ENCODE measurements around the gene DEPDC1B.
A peak's percentile ranks its signal among the peaks of the same experiment; 100 is the strongest.
"Not testable (repeated sequence)": the region's sequence is repeated elsewhere in the genome, so short reads cannot be mapped to it uniquely, and the experiment has no call there.

The DEPDC1B gene

GRCh38 chr5:60590172-60590571, 109.8 kb downstream of the DEPDC1B start (continued):
- no peak for TF ChIP-seq CSRNP3 (CRISPR knock-in tag; IDR thresholded peaks at IDR 0.05)
- no peak for TF ChIP-seq ZNF70 (CRISPR knock-in tag; IDR thresholded peaks at IDR 0.05)
- TF ChIP-seq ZC3H10 (CRISPR knock-in tag; IDR thresholded peaks at IDR 0.05) = no peak
- no peak for TF ChIP-seq BACH2 (CRISPR knock-in tag; IDR thresholded peaks at IDR 0.05; ENCODE audit: borderline replicate concordance)

- not testable (repeated sequence) for ATAC-seq
These were observed 112.7 kb downstream of the DEPDC1B start for GRCh38 chr5:60587312-60587711.

GRCh38 chr5:60586307-60586901, 113.6 kb downstream of the DEPDC1B start:
- peak; percentile 40; the same call in 1 of the 3 replicates for ATAC-seq

GRCh38 chr5:60585618-60586017, 114.3 kb downstream of the DEPDC1B start:
- no peak for ATAC-seq
- TF ChIP-seq ZNF565 (CRISPR knock-in tag; conservative IDR thresholded peaks at IDR 0.05; ENCODE audit: low read depth) (no peak), TCF4 (CRISPR knock-in tag; IDR thresholded peaks at IDR 0.05; ENCODE audit: borderline replicate concordance) (no peak), ZC3H10 (CRISPR knock-in tag; IDR thresholded peaks at IDR 0.05) (no peak), SNAI2 (CRISPR knock-in tag; IDR thresholded peaks at IDR 0.05) (no peak), ZNF70 (CRISPR knock-in tag; IDR thresholded peaks at IDR 0.05) (no peak), OSR1 (CRISPR knock-in tag; IDR thresholded peaks at IDR 0.05) (no peak), TSHZ2 (CRISPR knock-in tag; IDR thresholded peaks at IDR 0.05) (no peak), ZNF8 (CRISPR knock-in tag; IDR thresholded peaks at IDR 0.05) (no peak), CSRNP3 (CRISPR knock-in tag; IDR thresholded peaks at IDR 0.05) (no peak), PPARA (CRISPR knock-in tag; IDR thresholded peaks at IDR 0.05; ENCODE audit: borderline replicate concordance) (no peak), CREB5 (CRISPR knock-in tag; IDR thresholded peaks at IDR 0.05; ENCODE audit: low read depth) (no peak)

More at GRCh38 chr5:60586307-60586901, 113.6 kb downstream of the DEPDC1B start:
- TF ChIP-seq SNAI2 (CRISPR knock-in tag; IDR thresholded peaks at IDR 0.05) (no peak), TOX (CRISPR knock-in tag; IDR thresholded peaks at IDR 0.05; ENCODE audit: borderline replicate concordance) (no peak), ESRRG (CRISPR knock-in tag; IDR thresholded peaks at IDR 0.05) (no peak), CSDC2 (CRISPR knock-in tag; IDR thresholded peaks at IDR 0.05) (no peak), PPARA (CRISPR knock-in tag; IDR thresholded peaks at IDR 0.05; ENCODE audit: borderline replicate concordance) (no peak), BACH2 (CRISPR knock-in tag; IDR thresholded peaks at IDR 0.05; ENCODE audit: borderline replicate concordance) (no peak), POU6F1 (CRISPR knock-in tag; IDR thresholded peaks at IDR 0.05; ENCODE audit: borderline replicate concordance, low read depth) (no peak), ZFP3 (CRISPR knock-in tag; IDR thresholded peaks at IDR 0.05) (no peak), GLIS3 (CRISPR knock-in tag; IDR thresholded peaks at IDR 0.05) (no peak), ZNF565 (CRISPR knock-in tag; conservative IDR thresholded peaks at IDR 0.05; ENCODE audit: low read depth) (no peak), ISL1 (CRISPR knock-in tag; IDR thresholded peaks at IDR 0.05) (no peak), ZC3H10 (CRISPR knock-in tag; IDR thresholded peaks at IDR 0.05) (no peak), ZNF70 (CRISPR knock-in tag; IDR thresholded peaks at IDR 0.05) (no peak), TSHZ2 (CRISPR knock-in tag; IDR thresholded peaks at IDR 0.05) (no peak)

All from SK-N-SH treated with all-trans-retinoic acid at 6 μM for 48 hours (cell line).